GM19043 (cell line): Measurements from ENCODE around the gene RHBDD1.
A peak's percentile ranks its signal among the peaks of the same experiment; 100 is the strongest.

ENCODE experiments used
- ATAC-seq: cut with Tn5 transposase; IDR thresholded peaks from one replicate; pipeline ENCODE4 v1.9.1; 2021; ENCODE audit warnings: low read depth; ENCODE audit not compliant: unreplicated experiment

The RHBDD1 gene

GRCh38 chr2:226977775-226978190 is 141.9 kb downstream of the RHBDD1 start:
- no peak for ATAC-seq

GRCh38 chr2:226978300-226978699 is 142.4 kb downstream of the RHBDD1 start:
- ATAC-seq, result no peak

- no peak for ATAC-seq
Observed at GRCh38 chr2:226979004-226979403, 143.2 kb downstream of the RHBDD1 start.

GRCh38 chr2:226981791-226982326 is 146.0 kb downstream of the RHBDD1 start:
- no peak for ATAC-seq

GRCh38 chr2:226983895-226984749 is 148.3 kb downstream of the RHBDD1 start:
- peak; percentile 8 for ATAC-seq

GRCh38 chr2:226984750-226985582 is 149.1 kb downstream of the RHBDD1 start:
- peak; percentile 97 for ATAC-seq

- ATAC-seq, result no peak
Observed at GRCh38 chr2:226985583-226985946, 149.7 kb downstream of the RHBDD1 start.

- ATAC-seq, result no peak
Observed at GRCh38 chr2:226991663-226992062, 155.8 kb downstream of the RHBDD1 start.

GRCh38 chr2:226993171-226993570 is 157.3 kb downstream of the RHBDD1 start:
- ATAC-seq, result no peak

GRCh38 chr2:226994775-226995174 is 158.9 kb downstream of the RHBDD1 start:
- no peak for ATAC-seq

GRCh38 chr2:226995625-226996041 is 159.8 kb downstream of the RHBDD1 start:
- no peak for ATAC-seq

GRCh38 chr2:226999661-227000060 is 163.8 kb downstream of the RHBDD1 start:
- ATAC-seq, result no peak

- no peak for ATAC-seq
Observed at GRCh38 chr2:227000123-227000522, 164.3 kb downstream of the RHBDD1 start.

- no peak for ATAC-seq
Observed at GRCh38 chr2:227004482-227004881, 168.6 kb downstream of the RHBDD1 start.

GRCh38 chr2:227006189-227006897 is 170.5 kb downstream of the RHBDD1 start:
- ATAC-seq, result no peak

- ATAC-seq, result no peak
Observed at GRCh38 chr2:227007148-227007547, 171.3 kb downstream of the RHBDD1 start.

- no peak for ATAC-seq
Observed at GRCh38 chr2:227007940-227008339, 172.1 kb downstream of the RHBDD1 start.

GRCh38 chr2:227010433-227010832 is 174.6 kb downstream of the RHBDD1 start:
- no peak for ATAC-seq

GRCh38 chr2:227013330-227013729 is 177.5 kb downstream of the RHBDD1 start:
- no peak for ATAC-seq

- ATAC-seq, result no peak
Observed at GRCh38 chr2:227013881-227014280, 178.0 kb downstream of the RHBDD1 start.

GRCh38 chr2:227016894-227017293 is 181.0 kb downstream of the RHBDD1 start:
- ATAC-seq, result no peak
